ENCODE data around the gene CENPK. TPM values are rescaled to one million over a fixed set of nuclear protein-coding genes. Genes with fewer than 3 reads are reported as not detected.

Gene CENPK
- total RNA-seq, 3 donors from 2014 or later: 5.5 to 20.5 (median 7.4) TPM

Other genes starting within 250 kb of the CENPK start
- gene ADAMTS6, start 81.2 kb downstream of the CENPK start, total RNA-seq: 1 to 10 TPM in 2 of 3 donors, under 1 TPM in 1; 0.69 to 3.6 (median 1.4) TPM
- gene PPWD1, start 128 bp upstream of the CENPK start, total RNA-seq: 10 to 100 TPM; 25.6 to 38.7 (median 37.8) TPM
- 10 to 100 TPM in 1 of 3 donors, 1 to 10 TPM in 2; 5.5 to 22.8 (median 8.5) TPM for gene TRIM23, start 61.2 kb upstream of the CENPK start, total RNA-seq
- 1 to 10 TPM; 2.8 to 3.6 (median 3.4) TPM for gene SHLD3, start 61.9 kb upstream of the CENPK start, total RNA-seq
- 10 to 100 TPM; 16.5 to 31.9 (median 19.0) TPM for gene TRAPPC13, start 61.9 kb upstream of the CENPK start, total RNA-seq
- gene SGTB, start 158.9 kb upstream of the CENPK start, total RNA-seq: 1 to 10 TPM; 1.9 to 8.8 (median 5.8) TPM
- 10 to 100 TPM; 13.3 to 23.6 (median 22.2) TPM for gene NLN, start 159.0 kb upstream of the CENPK start, total RNA-seq